SU-DHL-6 (cell line): ENCODE measurements around the gene RASL10A.

Source experiments
- H2AFZ ChIP-seq: fragments of 200-600 bp; sonication (generic); 2 replicates; pipeline ENCODE4 v1.6.1; 2014; ENCODE audit warnings: low read depth, mild to moderate bottlenecking, moderate library complexity, mixed read lengths, antibody characterized with exemption, low read length; ENCODE audit not compliant: severe bottlenecking
- H3F3A ChIP-seq: fragments of 200-600 bp; shearing (Covaris generic); 2 replicates; pipeline ENCODE4 v1.6.0; 2016; ENCODE audit warnings: antibody characterized with exemption, mild to moderate bottlenecking; ENCODE audit not compliant: insufficient read depth
- H3K27ac ChIP-seq: fragments of 200-600 bp; sonication (generic); 2 replicates; pipeline ENCODE4 v1.5.1; 2016; ENCODE audit warnings: low read depth, mild to moderate bottlenecking, low read length, moderate library complexity, mixed read lengths
- H3K27me3 ChIP-seq: fragments of 200-600 bp; sonication (generic), shearing (Covaris generic); 2 replicates; pipeline ENCODE4 v1.6.0; 2014; ENCODE audit warnings: mild to moderate bottlenecking, low read length
- H3K36me3 ChIP-seq: fragments of 200-600 bp; sonication (generic); 2 replicates; pipeline ENCODE4 v1.6.1; 2014; ENCODE audit warnings: mild to moderate bottlenecking, low read length, mixed read lengths
- H3K4me2 ChIP-seq: fragments of 300-600, 200-600 bp; shearing (Covaris generic), sonication (generic); 2 replicates; pipeline ENCODE4 v1.6.0; 2014; ENCODE audit warnings: low read length, low read depth, mild to moderate bottlenecking; ENCODE audit not compliant: poor library complexity, severe bottlenecking
- H3K4me3 ChIP-seq: fragments of 200-600 bp; sonication (generic); 2 replicates; pipeline ENCODE4 v1.5.1; 2014; ENCODE audit warnings: antibody characterized with exemption, low read length, mild to moderate bottlenecking, mixed read lengths; ENCODE audit not compliant: insufficient read depth, poor library complexity, severe bottlenecking
- H3K79me2 ChIP-seq: fragments of 200-600 bp; sonication (generic); 2 replicates; pipeline ENCODE4 v1.6.1; 2014; ENCODE audit warnings: mild to moderate bottlenecking, low read length, moderate library complexity; ENCODE audit not compliant: insufficient read depth
- H3K9ac ChIP-seq: fragments of 200-600 bp; sonication (generic); 2 replicates; pipeline ENCODE4 v1.7.0; 2014; ENCODE audit warnings: mild to moderate bottlenecking, low read length
- H3K9me2 ChIP-seq: fragments of 200-600 bp; sonication (generic); replicated peaks from 2 replicates; pipeline ENCODE4 v1.6.1; 2014; ENCODE audit warnings: low read length; ENCODE audit not compliant: insufficient read depth
- H3K9me3 ChIP-seq: fragments of 200-600 bp; sonication (generic); 2 replicates; pipeline ENCODE4 v1.6.1; 2014; ENCODE audit warnings: low read length, mixed read lengths; ENCODE audit not compliant: insufficient read depth
- H4K20me1 ChIP-seq: fragments of 200-600 bp; sonication (generic); 2 replicates; pipeline ENCODE4 v1.6.1; 2014; ENCODE audit warnings: low read depth, mild to moderate bottlenecking, antibody characterized with exemption, low read length, moderate library complexity, mixed read lengths
- EZH2phosphoT487 ChIP-seq: fragments of 200-600 bp; sonication (generic), shearing (Covaris generic); conservative IDR thresholded peaks from 2 replicates; pipeline ENCODE4 v1.6.1; 2018; ENCODE audit warnings: mild to moderate bottlenecking, antibody characterized with exemption, low read length, moderate library complexity, mixed read lengths
- TF ChIP-seq, protein P1 (sequence below): fragments of 200-600 bp; sonication (generic); IDR thresholded peaks from one replicate; pipeline ENCODE4 v1.5.1; 2017; ENCODE audit warnings: antibody characterized with exemption, mild to moderate bottlenecking, low read length, moderate library complexity; ENCODE audit not compliant: insufficient read depth, poor library complexity, severe bottlenecking

The RASL10A gene

DNA sequence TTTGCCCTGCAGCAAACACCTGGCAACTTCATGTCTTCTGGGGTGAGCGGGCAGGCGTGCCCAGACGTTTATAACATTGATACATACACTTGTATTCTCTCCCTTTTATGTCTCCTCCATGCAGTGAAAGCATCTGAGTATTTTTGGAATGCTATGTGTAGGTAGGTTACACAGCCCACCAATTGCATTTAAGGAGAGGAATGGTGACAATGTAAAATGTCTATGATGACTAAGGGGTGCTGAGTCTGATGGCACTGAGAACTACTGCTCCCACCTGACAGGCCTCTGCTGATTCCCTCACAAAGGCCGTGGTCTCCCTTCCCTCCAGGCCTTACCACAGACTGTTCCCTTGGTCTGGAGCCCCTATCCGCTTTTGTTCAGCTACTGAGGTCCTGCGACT lies 22.9 kb upstream of the RASL10A start:
- no peaks in the 10 kb centered on the region for H3K79me2 ChIP-seq
- no peaks in the 10 kb centered on the region for H3K27me3 ChIP-seq
- no peak overlapping the region for H3K4me2 ChIP-seq
- H3K4me3 ChIP-seq, result no peak overlapping the region
- H3K9me3 ChIP-seq, result no peaks in the 10 kb centered on the region
- no peaks in the 10 kb centered on the region for H3K36me3 ChIP-seq
- no peak overlapping the region for H2AFZ ChIP-seq
- no peaks in the 10 kb centered on the region for H4K20me1 ChIP-seq
- H3F3A ChIP-seq, result no peaks in the 10 kb centered on the region
- TF ChIP-seq EZH2phosphoT487, result no peak
- TF ChIP-seq, protein P1, sequence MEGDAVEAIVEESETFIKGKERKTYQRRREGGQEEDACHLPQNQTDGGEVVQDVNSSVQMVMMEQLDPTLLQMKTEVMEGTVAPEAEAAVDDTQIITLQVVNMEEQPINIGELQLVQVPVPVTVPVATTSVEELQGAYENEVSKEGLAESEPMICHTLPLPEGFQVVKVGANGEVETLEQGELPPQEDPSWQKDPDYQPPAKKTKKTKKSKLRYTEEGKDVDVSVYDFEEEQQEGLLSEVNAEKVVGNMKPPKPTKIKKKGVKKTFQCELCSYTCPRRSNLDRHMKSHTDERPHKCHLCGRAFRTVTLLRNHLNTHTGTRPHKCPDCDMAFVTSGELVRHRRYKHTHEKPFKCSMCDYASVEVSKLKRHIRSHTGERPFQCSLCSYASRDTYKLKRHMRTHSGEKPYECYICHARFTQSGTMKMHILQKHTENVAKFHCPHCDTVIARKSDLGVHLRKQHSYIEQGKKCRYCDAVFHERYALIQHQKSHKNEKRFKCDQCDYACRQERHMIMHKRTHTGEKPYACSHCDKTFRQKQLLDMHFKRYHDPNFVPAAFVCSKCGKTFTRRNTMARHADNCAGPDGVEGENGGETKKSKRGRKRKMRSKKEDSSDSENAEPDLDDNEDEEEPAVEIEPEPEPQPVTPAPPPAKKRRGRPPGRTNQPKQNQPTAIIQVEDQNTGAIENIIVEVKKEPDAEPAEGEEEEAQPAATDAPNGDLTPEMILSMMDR, result no peak
- no peak overlapping the region for H3K9ac ChIP-seq
- no peaks in the 10 kb centered on the region for H3K9me2 ChIP-seq
- no peak overlapping the region for H3K27ac ChIP-seq

- H3K4me3 ChIP-seq, result no peak overlapping the region
Observed at GRCh38 chr22:29337631-29338284, 22.3 kb upstream of the RASL10A start.

GRCh38 chr22:29336751-29337490 lies 21.4 kb upstream of the RASL10A start:
- no peaks in the 10 kb centered on the region for H3K36me3 ChIP-seq
- H3F3A ChIP-seq, result no peaks in the 10 kb centered on the region
- TF ChIP-seq EZH2phosphoT487, result no peak
- TF ChIP-seq, protein P1, result no peak
- no peak overlapping the region for H3K27ac ChIP-seq
- no peaks in the 10 kb centered on the region for H3K9me2 ChIP-seq
- H3K9ac ChIP-seq, result no peak overlapping the region
- no peaks in the 10 kb centered on the region for H3K27me3 ChIP-seq
- no peaks in the 10 kb centered on the region for H4K20me1 ChIP-seq
- no peaks in the 10 kb centered on the region for H3K79me2 ChIP-seq
- H3K4me2 ChIP-seq, result no peak overlapping the region
- H3K4me3 ChIP-seq, result no peak overlapping the region
- H2AFZ ChIP-seq, result no peak overlapping the region
- H3K9me3 ChIP-seq, result no peaks in the 10 kb centered on the region

More at GRCh38 chr22:29337631-29338284, 22.3 kb upstream of the RASL10A start:
- Histone ChIP-seq H3K79me2 (no peaks in the 10 kb centered on the region), H3K27ac (no peak overlapping the region), H3K36me3 (no peaks in the 10 kb centered on the region), H3K9ac (no peak overlapping the region), H3F3A (no peaks in the 10 kb centered on the region), H3K4me2 (no peak overlapping the region), H4K20me1 (no peaks in the 10 kb centered on the region), H3K9me2 (no peaks in the 10 kb centered on the region), H2AFZ (no peak overlapping the region), H3K27me3 (no peaks in the 10 kb centered on the region), H3K9me3 (no peaks in the 10 kb centered on the region)
- no peak for TF ChIP-seq EZH2phosphoT487
- TF ChIP-seq, protein P1, result no peak
